Omental fat pad (tissue), 4 donors: ENCODE results near the gene LRRFIP1. TPM values are rescaled to one million over a fixed set of nuclear protein-coding genes. Genes with fewer than 3 reads are reported as not detected.

ENCODE experiments used
- ATAC-seq: fragments of 150-250 bp; one replicate; pipeline ENCODE4 v1.9.1; 2016; ENCODE audit warnings: mild to moderate bottlenecking, moderate library complexity; ENCODE audit not compliant: low FRiP score
- DNase-seq: peaks from one replicate; pipeline ENCODE4 v3.0.0-alpha.2; 2019; ENCODE audit warnings: low spot score
- CTCF ChIP-seq, 3 donors: fragments of 450-650 bp; IDR thresholded peaks; one replicate each; pipeline ENCODE4 v1.5.1; 2016 to 2017; ENCODE audit warnings: antibody characterized with exemption in 3 of 3, mild to moderate bottlenecking in 3 of 3, moderate library complexity in 2 of 3
- total RNA-seq, 4 donors: library from RNA; depleted of rRNA; stranded (reverse); fragments of >200 nt; gene quantifications; one replicate each; pipeline ENCODE4 v1.1.0, GENCODE V29; 2016

Gene LRRFIP1
- total RNA-seq, 4 donors from 2014 or later, result 90.0 to 257 (median 113) TPM

GRCh38 chr2:237630216-237631000 is 3.0 kb downstream of the LRRFIP1 start:
- DNase-seq (no peak), ATAC-seq (no peak)
- TF ChIP-seq CTCF (IDR thresholded peaks at IDR 0.05), result no peak

- TF ChIP-seq CTCF (IDR thresholded peaks at IDR 0.05), result no peak
- no peak for DNase-seq
- no peak for ATAC-seq
Observed at GRCh38 chr2:237631007-237631785, 3.8 kb downstream of the LRRFIP1 start.

- ATAC-seq (no peak), DNase-seq (no peak)
- TF ChIP-seq CTCF (IDR thresholded peaks at IDR 0.05), result no peak
Observed at GRCh38 chr2:237631801-237632585, 4.6 kb downstream of the LRRFIP1 start.

- no peak for TF ChIP-seq CTCF (IDR thresholded peaks at IDR 0.05)
- ATAC-seq, result no peak
- DNase-seq, result no peak
Observed at GRCh38 chr2:237633061-237633561, 5.7 kb downstream of the LRRFIP1 start.

- no peak for TF ChIP-seq CTCF (IDR thresholded peaks at IDR 0.05)
- ATAC-seq (no peak), DNase-seq (no peak)
Observed at GRCh38 chr2:237636578-237636977, 9.2 kb downstream of the LRRFIP1 start.

GRCh38 chr2:237637429-237638135 is 10.2 kb downstream of the LRRFIP1 start:
- TF ChIP-seq CTCF (IDR thresholded peaks at IDR 0.05), result no peak
- no peak for DNase-seq
- ATAC-seq, result no peak
